Right ventricle myocardium inferior (tissue), 1 donor: Measurements from ENCODE around the gene MATCAP1. TPM values are rescaled to one million over a fixed set of nuclear protein-coding genes. Genes with fewer than 3 reads are reported as not detected.
A peak's percentile ranks its signal among the peaks of the same experiment; 100 is the strongest.

ENCODE experiments used
- ATAC-seq: fragments of 200-7000 bp; cut with Tn5 transposase; one replicate; pipeline ENCODE4 v1.9.1; 2020; ENCODE audit warnings: mild to moderate bottlenecking, moderate library complexity
- DNase-seq: peaks from one replicate; pipeline ENCODE4 v3.0.0; 2021; ENCODE audit errors: missing footprints
- intact Hi-C: fragments of 100-400 bp; cut with DNase I; formaldehyde crosslinking; loops from one replicate; pipeline ENCODE4 v1.11.0; 2022
- long read RNA-seq: library from polyadenylated mRNA; unstranded; transcript quantifications from one replicate; pipeline ENCODE4 v2.0.0, GENCODE V29; 2021
- total RNA-seq: library from RNA; stranded (reverse); fragmentation: NEBNext Ultra II Directional; extraction: Animal tissue kit (Norgen Biotek cat#: 25700); gene quantifications from one replicate; pipeline ENCODE4 v1.2.1, GENCODE V29; 2021
- donor health status: DM: no; HTN: yes; CAD: no; lungs with severe emphysema.

MATCAP1 gene
- 9.8 TPM for total RNA-seq
- long read RNA-seq, partial matches to known transcripts: 2 of 8 reads
- long read RNA-seq, other reads (novel, unspliced or antisense): 4 of 8 reads

GRCh38 chr16:67183627-67184452 lies at the start of gene MATCAP1:
Gene MATCAP1 (minus strand): TSS chr16:67183963. CDS start chr16:67180610, 3,353 bp downstream.
- ATAC-seq (peak; percentile 96), DNase-seq (peak; percentile 97)
- intact Hi-C loops: loop anchor here (2.0 kb wide), 1 partner anchor 23 kb away; no protein-coding TSS in a partner anchor

GRCh38 chr16:67230809-67231660 lies 47.3 kb upstream of the MATCAP1 start:
- DNase-seq (peak; percentile 16), ATAC-seq (no peak)
- intact Hi-C loops: no loop called here

- DNase-seq (peak; percentile 60), ATAC-seq (no peak)
- intact Hi-C loops: no loop called here
Observed at GRCh38 chr16:67229906-67230808, 46.4 kb upstream of the MATCAP1 start.

- ATAC-seq (no peak), DNase-seq (peak; percentile 21)
- intact Hi-C loops: no loop called here
Observed at GRCh38 chr16:67228905-67229304, 45.1 kb upstream of the MATCAP1 start.

GRCh38 chr16:67228034-67228785 lies 44.4 kb upstream of the MATCAP1 start:
- intact Hi-C loops: no loop called here
- no peak for ATAC-seq
- peak; percentile 58 for DNase-seq

- intact Hi-C loops: loop anchor here (1.0 kb wide), 2 partner anchors 17 to 35 kb away; partner anchors contain the start of gene E2F4
Observed at GRCh38 chr16:67227567-67227921, 43.8 kb upstream of the MATCAP1 start.

GRCh38 chr16:67226804-67227566 lies 43.2 kb upstream of the MATCAP1 start, which contains the start of gene TMEM208:
Gene TMEM208 (plus strand): TSS chr16:67227130. CDS start chr16:67227219, 89 bp downstream.
- intact Hi-C loops: loop anchor here (1.0 kb wide), 2 partner anchors 17 to 35 kb away; partner anchors contain the start of gene E2F4
- DNase-seq: peak; percentile 99
- peak; percentile 97 for ATAC-seq

More at GRCh38 chr16:67227567-67227921, 43.8 kb upstream of the MATCAP1 start:
- ATAC-seq (no peak), DNase-seq (peak; percentile 51)

GRCh38 chr16:67226295-67226803 lies 42.6 kb upstream of the MATCAP1 start:
- ATAC-seq: peak; percentile 3
- DNase-seq: no peak
- intact Hi-C loops: no loop called here

- ATAC-seq (no peak), DNase-seq (peak; percentile 17)
Observed at GRCh38 chr16:67223992-67224391, 40.2 kb upstream of the MATCAP1 start.

GRCh38 chr16:67216612-67217490 lies 33.1 kb upstream of the MATCAP1 start:
- DNase-seq (peak; percentile 76), ATAC-seq (peak; percentile 89)
- intact Hi-C loops: no loop called here

More at GRCh38 chr16:67223992-67224391, 40.2 kb upstream of the MATCAP1 start:
- intact Hi-C loops: no loop called here

GRCh38 chr16:67215706-67216105 lies 31.9 kb upstream of the MATCAP1 start:
- DNase-seq: peak; percentile 16
- no peak for ATAC-seq
- intact Hi-C loops: no loop called here

- ATAC-seq (no peak), DNase-seq (peak; percentile 18)
- intact Hi-C loops: no loop called here
Observed at GRCh38 chr16:67213197-67214019, 29.6 kb upstream of the MATCAP1 start.

GRCh38 chr16:67212766-67213165 lies 29.0 kb upstream of the MATCAP1 start:
- no peak for ATAC-seq
- intact Hi-C loops: no loop called here
- peak; percentile 31 for DNase-seq

GRCh38 chr16:67211674-67212073 lies 27.9 kb upstream of the MATCAP1 start:
- no peak for ATAC-seq

More at GRCh38 chr16:67211674-67212073, 27.9 kb upstream of the MATCAP1 start:
- intact Hi-C loops: no loop called here
- DNase-seq: peak; percentile 6
